ENCODE data around the gene PURB.
A peak's percentile ranks its signal among the peaks of the same experiment; 100 is the strongest.
"Not testable (repeated sequence)": the region's sequence is repeated elsewhere in the genome, so short reads cannot be mapped to it uniquely, and the experiment has no call there.

The PURB gene

DNA sequence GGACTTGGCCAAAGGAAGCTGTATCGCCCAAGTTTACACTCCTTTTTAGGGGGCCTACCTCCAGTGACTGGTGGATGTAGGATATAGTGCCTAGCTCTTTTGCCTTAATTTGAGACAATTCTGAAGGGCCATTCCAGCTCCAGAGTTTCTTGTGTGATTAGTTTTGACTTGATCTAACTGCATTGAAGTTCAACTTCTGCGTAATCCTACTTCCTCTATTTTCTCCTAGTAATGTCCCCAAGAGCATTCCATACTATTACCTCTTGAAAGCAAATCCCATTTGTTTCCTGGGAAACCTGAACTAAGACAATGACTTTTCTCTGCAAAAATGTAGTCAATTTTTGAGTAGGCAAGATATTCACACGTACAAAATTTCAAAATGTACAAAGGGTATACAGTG, 32.7 kb downstream of the PURB start:
- no peak for DNase-seq (ENCODE audit: low spot score)

DNA sequence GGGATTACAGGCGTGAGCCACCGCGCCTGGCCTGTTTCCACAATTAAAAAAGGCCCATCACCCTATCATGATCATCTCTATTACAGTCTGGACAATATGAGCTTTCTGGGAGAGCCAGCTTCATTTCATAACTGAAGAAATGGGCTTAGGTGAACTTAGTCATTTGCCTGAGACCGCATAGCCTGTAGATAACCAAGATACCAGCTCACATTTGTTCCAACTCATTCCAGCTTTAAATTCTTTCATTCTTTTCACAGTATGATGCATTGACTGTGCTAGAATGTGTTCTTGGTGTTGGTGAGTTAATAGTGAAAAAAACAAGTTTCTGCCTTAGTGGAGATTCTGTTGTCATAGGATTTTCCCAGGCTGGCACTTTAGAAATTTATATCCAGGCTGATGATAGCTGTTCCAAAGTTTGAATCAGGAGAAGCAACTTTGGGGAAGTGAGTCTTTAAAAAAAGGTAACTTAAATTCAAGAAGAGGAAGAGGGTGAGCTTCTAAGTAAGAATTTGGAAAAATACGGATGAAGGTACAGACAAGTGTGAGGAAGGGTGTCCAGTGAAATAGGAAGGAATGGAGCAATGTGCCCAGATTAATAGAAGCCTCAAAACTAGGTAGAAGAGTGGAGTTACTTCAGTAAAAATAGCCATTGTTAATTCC, 35.3 kb downstream of the PURB start:
- no peak for DNase-seq (ENCODE audit: low spot score)

DNA sequence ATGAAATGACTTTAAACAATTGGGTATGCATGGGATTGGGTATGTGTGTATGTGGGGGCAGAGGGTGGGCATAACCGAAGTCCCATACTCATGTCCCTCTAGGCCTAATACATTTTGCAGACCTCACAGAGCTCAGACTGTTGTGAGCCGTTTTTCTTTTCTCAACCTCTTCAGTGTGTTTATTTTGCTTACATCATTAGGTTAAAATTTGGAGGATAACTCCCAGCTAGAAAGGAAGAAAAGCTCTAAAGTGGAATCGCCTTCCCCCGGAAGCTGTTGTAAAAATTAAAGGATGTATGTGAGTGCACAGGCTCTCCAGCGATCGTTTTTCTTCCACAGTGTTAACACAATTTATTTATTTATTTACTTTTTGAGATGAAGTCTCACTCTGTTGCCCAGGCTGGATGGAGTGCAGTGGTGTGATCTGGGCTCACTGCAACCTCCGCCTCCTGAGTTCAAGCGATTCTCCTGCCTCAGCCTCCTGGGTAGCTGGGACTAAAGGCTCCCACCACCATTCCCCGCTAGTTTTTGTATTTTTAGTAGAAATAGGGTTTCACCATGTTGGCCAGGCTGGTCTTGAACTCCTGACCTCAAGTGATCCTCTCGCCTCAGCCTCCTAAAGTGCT, 36.0 kb downstream of the PURB start:
- no peak for DNase-seq (ENCODE audit: low spot score)

DNA sequence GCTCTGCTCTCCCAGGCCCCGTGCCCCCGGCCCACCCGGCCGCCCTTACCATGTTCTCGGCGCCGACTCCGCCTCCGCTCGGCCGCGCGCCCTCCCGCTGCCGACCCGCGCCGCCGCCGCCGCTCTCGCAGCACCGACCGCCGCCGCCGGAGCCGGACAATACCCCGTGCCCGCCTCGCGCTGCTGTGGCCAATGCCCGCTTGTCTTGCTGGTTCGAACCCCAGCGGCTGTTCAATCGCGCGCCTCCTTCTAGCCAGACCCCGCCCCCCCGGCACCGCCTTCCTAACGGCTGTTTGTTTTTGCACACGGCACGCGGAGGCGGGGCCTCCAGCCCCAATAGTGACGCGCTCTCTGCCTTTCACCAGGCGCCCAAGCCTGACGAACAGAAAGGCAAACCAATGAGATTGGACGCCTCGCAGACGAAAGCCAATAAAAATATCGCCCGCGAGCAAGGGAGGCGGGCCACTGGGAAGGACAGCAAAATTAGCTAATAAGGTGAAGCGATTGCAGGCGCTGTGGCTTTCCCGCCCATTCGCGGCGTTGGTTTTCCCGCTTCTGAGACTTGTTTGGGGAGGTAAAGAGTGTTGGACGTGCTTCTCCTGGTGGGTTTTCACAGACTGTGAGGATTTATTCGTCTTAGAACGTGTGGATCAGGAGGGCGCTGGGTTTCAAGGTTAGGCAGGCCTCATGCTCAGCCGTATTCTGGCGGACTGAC, 37.3 kb downstream of the PURB start, which contains the start of gene H2AZ2:
Gene H2AZ2, minus strand, starts transcription at position 168 of the 715 bp plus-strand sequence. Its CDS starts 116 bp downstream, at position 52.
- peak; percentile 100 for DNase-seq (ENCODE audit: low spot score)

DNA sequence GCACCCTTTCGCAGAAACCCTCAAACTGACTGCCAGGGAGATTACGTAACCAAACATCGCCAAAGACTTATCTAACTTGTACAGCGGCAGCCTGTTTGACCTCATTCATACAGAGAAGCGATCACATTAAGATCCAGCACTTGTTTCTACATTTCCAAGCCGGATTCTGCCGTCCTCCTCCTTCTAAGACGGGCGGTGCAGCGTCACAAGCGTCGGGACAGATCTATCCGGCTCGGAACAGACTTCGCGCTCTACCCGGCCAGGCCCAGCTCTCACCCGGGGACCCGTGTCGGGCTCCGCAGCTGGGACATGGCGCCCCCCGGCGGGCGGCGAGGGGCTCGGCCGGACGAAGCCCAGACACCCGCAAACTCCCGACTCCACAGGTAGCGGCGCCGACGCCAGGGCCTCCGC, 37.8 kb downstream of the PURB start:
- peak; percentile 90 for DNase-seq (ENCODE audit: low spot score)

DNA sequence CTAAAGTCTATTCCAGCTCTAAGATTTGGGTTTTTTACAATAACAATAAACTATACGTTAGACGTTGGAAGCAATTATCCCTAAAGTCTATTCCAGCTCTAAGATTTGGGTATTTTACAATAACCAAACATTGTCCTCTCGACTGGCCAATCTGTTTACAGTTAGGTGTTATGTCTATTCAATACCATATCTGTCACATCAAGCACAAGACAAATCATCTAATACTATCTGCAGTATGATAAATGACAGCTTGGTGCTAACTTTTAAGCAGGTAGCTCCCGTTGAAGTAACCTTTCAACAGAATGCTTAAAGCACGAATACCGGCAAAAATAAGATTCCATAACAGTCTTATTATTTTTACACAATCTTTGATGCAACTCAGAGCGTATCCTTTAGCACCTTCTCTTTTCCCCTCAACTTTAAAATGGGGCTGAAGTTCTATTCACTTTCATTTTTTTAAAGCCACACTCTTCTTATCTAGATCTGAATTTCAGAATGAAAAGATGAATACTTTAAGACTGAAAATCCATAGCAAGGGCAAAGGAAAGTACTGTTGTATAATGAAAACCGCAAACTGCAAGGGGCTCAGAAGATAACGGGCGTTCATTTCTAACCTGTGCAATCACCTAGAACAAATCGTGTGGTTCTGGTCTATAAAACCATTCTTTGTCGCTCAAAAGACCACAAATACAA, 38.4 kb downstream of the PURB start:
- peak; percentile 21 for DNase-seq (ENCODE audit: low spot score)

DNA sequence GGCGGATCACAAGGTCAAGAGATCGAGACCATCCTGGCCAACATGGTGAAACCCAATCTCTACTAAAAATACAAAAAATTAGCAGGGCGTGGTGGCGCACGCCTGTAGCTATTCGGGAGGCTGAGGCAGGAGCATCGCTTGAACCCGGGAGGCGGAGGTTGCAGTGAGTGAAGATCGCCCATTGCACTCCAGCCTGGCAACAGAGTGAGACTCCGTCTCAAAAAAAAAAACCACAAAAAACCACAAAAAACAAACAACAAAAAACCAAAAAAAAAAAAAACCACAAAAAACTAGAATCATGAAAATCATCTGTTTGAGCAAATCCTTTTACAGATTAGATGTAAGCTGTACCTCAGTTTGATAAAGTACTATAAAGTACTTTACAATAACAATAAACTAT, 38.9 kb downstream of the PURB start:
- DNase-seq (ENCODE audit: low spot score), result not testable (repeated sequence)

DNA sequence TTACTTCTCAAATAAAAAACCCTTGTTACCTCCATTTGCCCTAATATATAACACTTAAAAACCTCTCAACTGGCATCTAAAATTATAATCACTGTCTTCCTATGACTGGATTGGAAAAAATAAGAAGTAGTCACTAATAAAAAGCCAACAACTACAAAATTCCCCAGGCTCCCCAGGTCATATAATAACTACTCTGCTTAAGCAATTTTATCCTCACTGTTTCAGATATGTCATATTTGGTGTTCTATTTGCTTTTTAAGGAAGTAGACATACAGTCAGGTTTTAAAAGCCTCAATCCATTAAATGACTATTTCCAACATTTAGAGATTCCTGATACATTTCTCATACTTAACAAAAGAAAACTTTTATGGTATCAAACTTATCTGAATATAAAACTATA, 39.9 kb downstream of the PURB start:
- DNase-seq (ENCODE audit: low spot score), result no peak

DNA sequence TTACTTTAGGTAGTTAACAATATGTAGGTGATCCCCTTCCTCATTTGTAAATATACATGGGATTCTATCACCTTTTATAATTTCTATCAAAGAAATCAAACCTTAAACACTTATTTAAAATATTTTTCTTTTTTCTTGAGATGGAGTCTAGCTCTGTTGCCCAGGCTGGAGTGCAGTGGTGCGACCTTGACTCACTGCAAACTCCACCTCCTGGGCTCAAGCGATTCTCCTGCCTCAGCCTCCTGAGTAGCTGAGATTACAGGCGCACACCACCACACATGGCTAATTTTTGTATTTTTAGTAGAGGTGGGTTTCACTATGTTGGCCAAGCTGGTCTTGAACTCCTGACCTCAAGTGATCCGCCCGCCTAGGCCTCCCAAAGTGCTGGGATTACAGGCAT, 41.9 kb downstream of the PURB start:
- DNase-seq (ENCODE audit: low spot score), result not testable (repeated sequence)

DNA sequence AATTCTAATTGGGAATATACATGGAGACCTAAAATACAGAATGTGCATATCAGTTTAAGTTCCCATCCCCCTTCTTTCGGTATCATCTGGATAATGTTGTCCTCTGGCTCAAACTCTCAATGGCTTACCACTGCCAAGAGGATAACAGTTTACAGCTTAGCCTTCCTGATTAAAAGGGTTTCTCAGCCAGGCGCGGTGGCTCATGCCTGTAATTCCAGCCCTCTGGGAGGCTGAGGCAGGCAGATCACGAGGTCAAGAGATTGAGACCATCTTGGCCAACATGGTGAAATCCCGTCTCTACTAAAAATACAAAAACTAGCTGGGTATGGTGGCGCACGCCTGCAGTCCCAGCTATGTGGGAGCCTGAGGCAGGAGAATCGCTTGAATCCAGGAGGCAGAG, 42.7 kb downstream of the PURB start:
- not testable (repeated sequence) for DNase-seq (ENCODE audit: low spot score)

DNA sequence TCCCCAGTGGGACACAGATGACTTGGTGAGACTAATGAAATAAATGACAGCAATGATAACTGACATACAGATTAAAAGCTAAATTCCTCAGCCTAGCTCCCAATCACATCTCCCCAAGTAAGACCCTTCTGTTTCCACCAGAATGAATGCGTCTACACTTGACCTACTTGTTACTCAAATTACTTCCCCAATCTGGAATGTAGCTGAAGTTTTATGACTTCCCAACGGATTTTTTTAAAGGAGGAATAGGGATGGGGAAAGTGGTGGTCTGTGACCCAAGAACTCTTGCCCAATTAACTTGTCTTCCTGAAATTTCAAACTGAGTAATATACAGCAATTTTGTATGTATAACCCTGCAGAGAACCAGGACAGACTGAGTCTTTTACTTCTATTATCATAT, 46.6 kb downstream of the PURB start:
- no peak for DNase-seq (ENCODE audit: low spot score)

DNA sequence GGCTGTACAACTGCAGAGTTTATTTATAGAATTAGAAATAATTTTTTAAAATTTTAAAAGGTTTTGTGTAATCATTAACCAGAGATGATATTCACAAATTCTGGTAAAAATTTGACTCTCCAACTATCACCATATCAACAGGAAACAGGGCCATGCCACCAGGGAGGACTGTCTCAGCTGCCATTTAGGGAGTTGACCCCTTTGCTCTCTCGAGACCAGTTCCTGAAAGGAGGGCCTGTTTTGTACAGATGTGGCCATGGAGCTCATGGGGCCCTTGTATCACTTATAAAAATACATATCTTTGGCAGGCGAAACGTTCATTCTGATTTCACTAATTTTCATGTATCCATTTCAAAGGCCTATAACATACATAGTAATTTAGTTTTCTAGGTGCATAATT, 57.8 kb downstream of the PURB start:
- no peak for DNase-seq (ENCODE audit: low spot score)

All from LoVo (cell line).